ENCODE measurements around the gene MED9.

MED9 gene

GRCh38 chr17:17518951-17519350, 42.2 kb downstream of the MED9 start:
- no peak overlapping the region for H3K4me3 ChIP-seq (ENCODE audit: low read depth, low read length)
- DNase-seq (ENCODE audit: low read depth, low spot score), result no peak
- no peak for TF ChIP-seq CTCF (IDR thresholded peaks at IDR 0.05; ENCODE audit: low read depth, low read length)
- in situ Hi-C loops (cut with HindIII; ENCODE audit: low sequenced_read_pairs), result no loop called here

GRCh38 chr17:17519886-17520285, 43.1 kb downstream of the MED9 start:
- H3K4me3 ChIP-seq (ENCODE audit: low read depth, low read length), result no peak overlapping the region
- DNase-seq (ENCODE audit: low read depth, low spot score), result no peak
- no peak for TF ChIP-seq CTCF (IDR thresholded peaks at IDR 0.05; ENCODE audit: low read depth, low read length)
- in situ Hi-C loops (cut with HindIII; ENCODE audit: low sequenced_read_pairs), result no loop called here

- in situ Hi-C loops (cut with HindIII; ENCODE audit: low sequenced_read_pairs), result no loop called here
- no peak for TF ChIP-seq CTCF (IDR thresholded peaks at IDR 0.05; ENCODE audit: low read depth, low read length)
- no peak for DNase-seq (ENCODE audit: low read depth, low spot score)
- no peak overlapping the region for H3K4me3 ChIP-seq (ENCODE audit: low read depth, low read length)
Observed at GRCh38 chr17:17520599-17521232, 43.9 kb downstream of the MED9 start.

- H3K4me3 ChIP-seq (ENCODE audit: low read depth, low read length), result no peak overlapping the region
- TF ChIP-seq CTCF (IDR thresholded peaks at IDR 0.05; ENCODE audit: low read depth, low read length), result no peak
- peak; percentile 83 for DNase-seq (ENCODE audit: low read depth, low spot score)
- in situ Hi-C loops (cut with HindIII; ENCODE audit: low sequenced_read_pairs), result no loop called here
Observed at GRCh38 chr17:17523001-17523730, 46.4 kb downstream of the MED9 start.

- no peak overlapping the region for H3K4me3 ChIP-seq (ENCODE audit: low read depth, low read length)
- DNase-seq (ENCODE audit: low read depth, low spot score), result no peak
- in situ Hi-C loops (cut with HindIII; ENCODE audit: low sequenced_read_pairs), result no loop called here
- TF ChIP-seq CTCF (IDR thresholded peaks at IDR 0.05; ENCODE audit: low read depth, low read length), result no peak
Observed at GRCh38 chr17:17523731-17524490, 47.1 kb downstream of the MED9 start.

- in situ Hi-C loops (cut with HindIII; ENCODE audit: low sequenced_read_pairs), result no loop called here
- no peak for DNase-seq (ENCODE audit: low read depth, low spot score)
- H3K4me3 ChIP-seq (ENCODE audit: low read depth, low read length), result no peak overlapping the region
- TF ChIP-seq CTCF (IDR thresholded peaks at IDR 0.05; ENCODE audit: low read depth, low read length), result no peak
Observed at GRCh38 chr17:17525311-17525710, 48.5 kb downstream of the MED9 start.

Data from astrocyte of the spinal cord (primary cell).